ENCODE data around the gene C16orf82. TPM values are rescaled to one million over a fixed set of nuclear protein-coding genes. Genes with fewer than 3 reads are reported as not detected.

C16orf82 gene
- total RNA-seq, 2 experiments from 2014 or later = not detected

GRCh38 chr16:27098366-27099049 is 31.8 kb downstream of the C16orf82 start:
- intact Hi-C loops (cut with micrococcal nuclease) = no loop called here
- no peaks in the 10 kb centered on the region for H3K9me3 Mint-ChIP-seq
- no peak overlapping the region for H3K27ac Mint-ChIP-seq
- ChIA-PET CTCF (interaction anchor here (3.0 kb wide), 1 partner anchor 12 kb away, joined by 14 read pairs; no protein-coding TSS in a partner anchor), POLR2A (interaction anchor here (1.5 kb wide), 1 partner anchor 11 kb away, joined by 4 read pairs; no protein-coding TSS in a partner anchor)
- ATAC-seq (no peak), DNase-seq (no peak)
- peaks cover 3% of the 10 kb centered on the region for H3K27me3 Mint-ChIP-seq
- no peak overlapping the region for H3K4me3 Mint-ChIP-seq
- no peaks in the 10 kb centered on the region for H3K36me3 Mint-ChIP-seq (ENCODE audit: low read depth)
- TF ChIP-seq CTCF (IDR thresholded peaks at IDR 0.05) = no peak
- H3K4me1 Mint-ChIP-seq (ENCODE audit: low read depth) = no peaks in the 10 kb centered on the region

GRCh38 chr16:27102701-27103575 is 36.2 kb downstream of the C16orf82 start:
- intact Hi-C loops (cut with micrococcal nuclease) = no loop called here
- ChIA-PET POLR2A (no interaction called here), CTCF (no interaction called here)
- TF ChIP-seq CTCF (IDR thresholded peaks at IDR 0.05) = no peak
- H3K9me3 Mint-ChIP-seq = no peaks in the 10 kb centered on the region
- DNase-seq = no peak
- no peak for ATAC-seq
- H3K27ac Mint-ChIP-seq = no peak overlapping the region
- no peaks in the 10 kb centered on the region for H3K36me3 Mint-ChIP-seq (ENCODE audit: low read depth)
- no peak overlapping the region for H3K4me3 Mint-ChIP-seq
- peaks cover 2% of the 10 kb centered on the region for H3K27me3 Mint-ChIP-seq
- no peaks in the 10 kb centered on the region for H3K4me1 Mint-ChIP-seq (ENCODE audit: low read depth)

DNA sequence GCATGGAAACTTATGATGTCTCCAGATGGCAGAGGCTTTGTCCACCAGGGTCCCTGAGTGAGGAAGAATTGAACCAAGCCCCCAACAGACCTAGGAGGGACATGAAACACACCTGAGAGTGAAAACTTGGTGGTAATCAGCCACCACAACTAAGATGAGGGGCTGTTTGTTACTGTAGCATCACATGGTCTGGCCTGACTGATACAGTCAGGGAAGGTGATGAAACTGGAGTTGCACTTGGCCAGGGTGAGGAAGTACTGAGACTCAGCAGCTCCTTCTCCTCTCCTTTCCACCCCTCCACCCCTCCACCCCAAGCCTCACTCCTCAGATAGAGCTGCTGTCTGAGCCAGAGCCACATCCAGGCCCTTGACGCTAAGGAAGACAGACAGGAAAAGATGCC is 37.2 kb downstream of the C16orf82 start:
- no peak overlapping the region for H3K27ac Mint-ChIP-seq
- ChIA-PET CTCF (no interaction called here), POLR2A (no interaction called here)
- peaks cover 1% of the 10 kb centered on the region for H3K4me1 Mint-ChIP-seq (ENCODE audit: low read depth)
- intact Hi-C loops (cut with micrococcal nuclease) = no loop called here
- TF ChIP-seq CTCF (IDR thresholded peaks at IDR 0.05) = no peak
- H3K4me3 Mint-ChIP-seq = no peak overlapping the region
- no peaks in the 10 kb centered on the region for H3K27me3 Mint-ChIP-seq
- no peaks in the 10 kb centered on the region for H3K9me3 Mint-ChIP-seq
- H3K36me3 Mint-ChIP-seq (ENCODE audit: low read depth) = no peaks in the 10 kb centered on the region
- ATAC-seq (no peak), DNase-seq (no peak)

- H3K9me3 Mint-ChIP-seq = no peaks in the 10 kb centered on the region
- no peak for TF ChIP-seq CTCF (IDR thresholded peaks at IDR 0.05)
- no peaks in the 10 kb centered on the region for H3K36me3 Mint-ChIP-seq (ENCODE audit: low read depth)
- ChIA-PET CTCF (no interaction called here), POLR2A (no interaction called here)
- ATAC-seq (no peak), DNase-seq (no peak)
- no peaks in the 10 kb centered on the region for H3K27me3 Mint-ChIP-seq
- H3K4me1 Mint-ChIP-seq (ENCODE audit: low read depth) = peaks cover 2% of the 10 kb centered on the region
- no peak overlapping the region for H3K4me3 Mint-ChIP-seq
- intact Hi-C loops (cut with micrococcal nuclease) = no loop called here
- H3K27ac Mint-ChIP-seq = no peak overlapping the region
Observed at GRCh38 chr16:27106305-27106704, 39.6 kb downstream of the C16orf82 start.

DNA sequence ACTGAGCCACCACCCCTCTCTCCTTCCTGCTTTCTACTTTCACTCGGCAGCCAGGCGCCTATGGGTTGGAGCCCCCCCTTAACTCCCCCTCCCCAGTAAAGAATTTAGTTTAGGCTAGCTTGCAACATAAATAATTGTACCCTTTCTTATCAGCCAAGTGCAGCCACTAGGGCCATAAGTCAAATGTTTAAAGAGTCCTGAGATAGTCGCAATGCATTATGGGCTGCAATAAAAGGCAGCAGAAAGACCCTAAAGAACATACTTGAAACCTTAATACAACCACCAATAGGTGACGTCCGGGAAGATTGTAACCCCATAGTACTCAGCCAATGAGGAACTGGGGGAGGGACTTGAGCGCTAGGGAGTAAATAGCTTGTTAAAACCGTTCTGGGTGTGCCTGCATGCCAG is 40.5 kb downstream of the C16orf82 start:
- H3K36me3 Mint-ChIP-seq (ENCODE audit: low read depth) = no peaks in the 10 kb centered on the region
- no peak for TF ChIP-seq CTCF (IDR thresholded peaks at IDR 0.05)
- no peak overlapping the region for H3K4me3 Mint-ChIP-seq
- H3K27ac Mint-ChIP-seq = no peak overlapping the region
- peaks cover 2% of the 10 kb centered on the region for H3K4me1 Mint-ChIP-seq (ENCODE audit: low read depth)
- no peak for DNase-seq
- ATAC-seq = no peak
- no peaks in the 10 kb centered on the region for H3K9me3 Mint-ChIP-seq
- ChIA-PET POLR2A (no interaction called here), CTCF (no interaction called here)
- no peaks in the 10 kb centered on the region for H3K27me3 Mint-ChIP-seq
- intact Hi-C loops (cut with micrococcal nuclease) = no loop called here

All from activated CD8-positive, alpha-beta T cell treated with anti-CD3 and anti-CD28 coated beads for 36 hours (primary cell).